ENCODE measurements around the gene PEX10. TPM values are rescaled to one million over a fixed set of nuclear protein-coding genes. Genes with fewer than 3 reads are reported as not detected.

The PEX10 gene
- total and polyA plus RNA-seq, 2 of the 8 experiments (the other 6 are each of a cell fraction or from before 2014, with no cell fraction given), result 24.3 to 26.9 TPM

DNA sequence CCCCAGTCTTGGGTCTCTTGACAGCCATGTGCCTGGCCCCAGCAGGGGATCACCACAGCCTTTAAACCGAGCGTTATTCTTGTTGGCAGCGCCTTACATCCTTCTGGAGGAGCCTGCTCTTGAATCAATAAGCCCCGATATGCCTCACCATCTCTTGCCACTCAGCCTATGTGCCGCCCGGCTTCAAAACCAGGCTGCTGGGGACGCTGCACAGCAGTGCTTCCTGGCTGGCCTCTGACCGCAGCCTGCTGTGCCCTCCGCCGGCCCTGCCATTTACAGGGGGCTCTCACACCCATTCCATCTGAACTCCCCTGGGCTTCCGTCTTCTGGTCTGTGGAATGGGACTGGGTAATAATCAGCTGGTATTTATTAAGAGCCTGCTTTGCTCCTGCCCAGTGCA is 3.0 kb upstream of the PEX10 start (continued):
- TF ChIP-seq, protein P1, sequence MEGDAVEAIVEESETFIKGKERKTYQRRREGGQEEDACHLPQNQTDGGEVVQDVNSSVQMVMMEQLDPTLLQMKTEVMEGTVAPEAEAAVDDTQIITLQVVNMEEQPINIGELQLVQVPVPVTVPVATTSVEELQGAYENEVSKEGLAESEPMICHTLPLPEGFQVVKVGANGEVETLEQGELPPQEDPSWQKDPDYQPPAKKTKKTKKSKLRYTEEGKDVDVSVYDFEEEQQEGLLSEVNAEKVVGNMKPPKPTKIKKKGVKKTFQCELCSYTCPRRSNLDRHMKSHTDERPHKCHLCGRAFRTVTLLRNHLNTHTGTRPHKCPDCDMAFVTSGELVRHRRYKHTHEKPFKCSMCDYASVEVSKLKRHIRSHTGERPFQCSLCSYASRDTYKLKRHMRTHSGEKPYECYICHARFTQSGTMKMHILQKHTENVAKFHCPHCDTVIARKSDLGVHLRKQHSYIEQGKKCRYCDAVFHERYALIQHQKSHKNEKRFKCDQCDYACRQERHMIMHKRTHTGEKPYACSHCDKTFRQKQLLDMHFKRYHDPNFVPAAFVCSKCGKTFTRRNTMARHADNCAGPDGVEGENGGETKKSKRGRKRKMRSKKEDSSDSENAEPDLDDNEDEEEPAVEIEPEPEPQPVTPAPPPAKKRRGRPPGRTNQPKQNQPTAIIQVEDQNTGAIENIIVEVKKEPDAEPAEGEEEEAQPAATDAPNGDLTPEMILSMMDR (IDR thresholded peaks at IDR 0.05; ENCODE audit: control extremely low read depth in 1 of 3, insufficient read depth in 1 of 3, low read depth in 1 of 3, low read length in 3 of 3), result no peak
- TF ChIP-seq KDM4A (IDR thresholded peaks at IDR 0.05; ENCODE audit: low read depth, low read length, severe bottlenecking), result no peak
- TF ChIP-seq TEAD4 (IDR thresholded peaks at IDR 0.05; ENCODE audit: low read depth, low read length), result no peak
- TF ChIP-seq, protein P2, sequence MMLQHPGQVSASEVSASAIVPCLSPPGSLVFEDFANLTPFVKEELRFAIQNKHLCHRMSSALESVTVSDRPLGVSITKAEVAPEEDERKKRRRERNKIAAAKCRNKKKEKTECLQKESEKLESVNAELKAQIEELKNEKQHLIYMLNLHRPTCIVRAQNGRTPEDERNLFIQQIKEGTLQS (IDR thresholded peaks at IDR 0.05; ENCODE audit: insufficient read depth, low read depth, low read length), result no peak
- TF ChIP-seq GTF2F1 (IDR thresholded peaks at IDR 0.05; ENCODE audit: borderline replicate concordance, low read depth, low read length), result no peak

Data from H1 (cell line).